GM10248 (cell line): Measurements from ENCODE around the gene GPR25.

ENCODE experiments used
- CTCF ChIA-PET: fragments of 300-600 bp; sonication (Branson Sonifier 250); formaldehyde crosslinking; extraction: SDS; loops from one replicate; lab custom pipeline; 2021; ENCODE audit warnings: antibody characterized with exemption; lab: Yijun Ruan, JAX
- POLR2A ChIA-PET: fragments of 350-650 bp; sonication (Branson Sonifier 250); formaldehyde crosslinking; extraction: SDS; loops from one replicate; lab custom pipeline; 2020; ENCODE audit warnings: antibody characterized with exemption; lab: Yijun Ruan, JAX
- DNase-seq: peaks from one replicate; pipeline ENCODE4 v3.0.0; 2012; ENCODE audit errors: extremely low spot score
- CTCF ChIP-seq: IDR thresholded peaks from 2 replicates; pipeline ENCODE4 v1.5.1; 2012; ENCODE audit warnings: mild to moderate bottlenecking, low read depth; ENCODE audit errors: extremely low read depth, missing control alignments, control extremely low read depth

Gene GPR25

GRCh38 chr1:200874694-200875093, 1.9 kb downstream of the GPR25 start:
- POLR2A ChIA-PET = no interaction called here

DNA sequence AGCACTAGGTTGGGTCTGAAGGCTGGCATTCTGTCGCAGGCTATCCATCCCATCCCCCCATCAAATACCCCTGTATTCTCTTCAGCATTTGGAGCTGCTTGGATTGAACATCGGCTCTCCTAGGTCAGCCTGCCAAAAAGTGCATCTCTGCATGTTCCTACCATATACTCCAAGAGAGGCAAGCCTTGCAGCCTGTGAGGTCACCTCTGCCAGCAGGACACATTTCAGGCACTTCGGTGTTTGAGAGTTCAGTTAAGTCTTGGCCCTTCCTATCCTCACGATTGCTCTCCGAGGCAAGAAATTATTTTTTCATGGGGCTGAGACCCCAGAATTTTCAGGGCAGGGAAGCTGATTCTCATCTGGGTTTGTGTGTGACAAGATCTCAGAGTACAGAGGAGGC, 2.6 kb downstream of the GPR25 start:
- POLR2A ChIA-PET = no interaction called here
- no peak for TF ChIP-seq CTCF
- CTCF ChIA-PET = interaction anchor here (1.2 to 5.7 kb wide), 2 partner anchors 14 to 96 kb away, joined by 4 to 63 read pairs; no protein-coding TSS in a partner anchor
- no peak for DNase-seq

More at GRCh38 chr1:200874694-200875093, 1.9 kb downstream of the GPR25 start:
- no peak for DNase-seq
- CTCF ChIA-PET = interaction anchor here (0.8 to 1.3 kb wide), 2 partner anchors 14 to 33 kb away, joined by 3 read pairs; no protein-coding TSS in a partner anchor
- no peak for TF ChIP-seq CTCF

DNA sequence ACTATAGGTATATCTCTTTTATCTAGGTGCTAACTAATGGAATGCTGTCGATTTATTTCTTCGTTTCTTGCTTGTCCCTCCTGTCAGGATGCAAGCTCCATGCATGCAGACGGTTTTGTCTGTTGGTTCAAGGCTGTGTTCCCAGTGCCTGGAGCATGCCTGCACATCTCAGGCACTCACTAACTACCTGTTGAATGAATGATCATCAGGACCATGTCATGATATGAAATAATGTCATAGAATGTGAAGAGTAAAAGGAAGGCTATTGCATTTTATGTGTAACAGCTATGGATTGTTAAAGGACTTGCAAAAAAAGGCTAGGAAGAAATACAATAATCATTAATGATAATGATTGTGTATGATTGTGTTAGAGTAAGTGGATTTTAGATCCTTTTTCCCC, 4.2 kb downstream of the GPR25 start:
- POLR2A ChIA-PET = interaction anchor here (0.5 to 1.4 kb wide), 4 partner anchors 10 to 400 kb away, joined by 3 to 4 read pairs (median 3); no protein-coding TSS in a partner anchor
- TF ChIP-seq CTCF = no peak
- CTCF ChIA-PET = interaction anchor here (1.2 to 5.7 kb wide), 8 partner anchors 9 to 255 kb away, joined by 3 to 63 read pairs (median 8); partner anchors contain the start of gene INAVA
- DNase-seq = no peak

DNA sequence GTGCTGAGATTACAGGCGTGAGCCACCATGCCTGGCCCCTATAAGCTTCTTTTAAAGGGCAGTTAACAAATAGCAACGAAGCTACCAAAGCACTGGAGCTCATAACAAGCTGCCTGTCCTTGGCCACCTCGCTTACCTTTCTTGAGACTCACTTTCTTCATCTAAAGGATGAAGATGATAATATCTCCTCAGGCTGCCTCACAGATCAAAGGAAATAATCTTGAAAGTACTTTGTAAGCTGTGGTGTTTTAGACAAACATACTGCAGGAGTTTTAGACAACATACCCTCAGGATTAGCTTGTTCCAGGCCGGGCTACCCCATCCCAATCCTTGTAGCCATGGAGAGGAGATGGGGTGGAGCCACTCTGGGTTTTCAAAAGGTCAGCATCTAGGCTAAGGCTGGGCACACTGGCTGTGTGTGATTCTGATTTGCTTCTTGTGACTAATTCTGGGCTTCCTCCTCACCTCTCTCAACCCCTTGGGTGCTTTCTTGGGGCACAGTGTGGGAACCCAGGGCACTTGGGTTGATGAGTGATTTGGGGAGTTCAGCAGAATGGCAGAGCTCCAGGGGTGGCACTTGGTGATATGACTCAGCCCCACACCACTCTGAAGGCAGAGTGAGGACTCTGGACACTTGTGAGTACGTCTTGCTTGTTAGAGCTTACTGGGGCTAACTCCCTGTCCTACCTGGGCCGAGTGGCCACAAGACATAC, 5.2 kb downstream of the GPR25 start:
- DNase-seq = peak; percentile 16
- POLR2A ChIA-PET = interaction anchor here (0.8 to 1.4 kb wide), 2 partner anchors 11 kb away, joined by 3 to 4 read pairs; no protein-coding TSS in a partner anchor
- TF ChIP-seq CTCF = no peak
- CTCF ChIA-PET = interaction anchor here (1.2 to 5.7 kb wide), 8 partner anchors 10 to 256 kb away, joined by 3 to 63 read pairs (median 8); partner anchors contain the start of gene INAVA

DNA sequence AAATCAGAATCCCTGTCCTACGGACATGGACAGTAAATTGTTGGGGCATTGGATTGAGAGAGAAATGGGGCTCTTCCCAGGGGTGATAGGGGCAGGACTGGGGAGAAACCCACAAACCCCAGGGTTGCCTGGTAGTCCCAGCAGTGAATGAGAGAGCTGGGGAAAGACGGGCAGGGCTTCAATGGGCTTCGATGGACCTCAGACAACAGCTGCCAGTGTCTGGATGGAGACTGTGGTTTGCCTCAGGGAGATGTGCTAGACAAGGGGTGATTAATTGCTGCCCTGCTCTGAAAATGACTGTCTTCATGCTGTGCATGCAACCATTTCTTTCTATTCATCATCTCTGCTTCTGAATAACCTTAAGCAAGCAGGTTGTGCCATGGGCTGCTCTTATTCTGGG, 7.4 kb downstream of the GPR25 start:
- ChIA-PET CTCF (interaction anchor here (1.3 to 5.7 kb wide), 6 partner anchors 9 to 92 kb away, joined by 4 to 63 read pairs (median 8); partner anchors contain the start of gene INAVA), POLR2A (interaction anchor here (0.7 kb wide), 1 partner anchor 130 kb away, joined by 3 read pairs; no protein-coding TSS in a partner anchor)
- peak; percentile 37 for DNase-seq
- TF ChIP-seq CTCF = no peak

GRCh38 chr1:200883118-200883517, 10.3 kb downstream of the GPR25 start:
- no peak for TF ChIP-seq CTCF
- ChIA-PET POLR2A (interaction anchor here (0.6 kb wide), 1 partner anchor 8 kb away, joined by 3 read pairs; no protein-coding TSS in a partner anchor), CTCF (no interaction called here)
- no peak for DNase-seq
